HCT116 (cell line): Measurements from ENCODE around the gene MTERF4. TPM values are rescaled to one million over a fixed set of nuclear protein-coding genes. Genes with fewer than 3 reads are reported as not detected.

Source experiments
- ATAC-seq: fragments of 200-7000 bp; cut with Tn5 transposase; 2 replicates; pipeline ENCODE4 v1.9.1; 2020; ENCODE audit warnings: mild to moderate bottlenecking, moderate library complexity
- BruUV-seq: library from RNA; stranded (reverse); fragments of 400-500 nt; replicated peaks from 2 replicates; lab custom pipeline; 2021; lab: Mats Ljungman, UMichigan
- CTCF ChIA-PET: fragments of 300-600 bp; sonication (Branson Sonifier 250); formaldehyde crosslinking; loops from one replicate; lab custom pipeline; 2021; ENCODE audit warnings: antibody characterized with exemption; lab: Charles Lee
- POLR2A ChIA-PET: fragments of 300-600, 350-600 bp; sonication (Branson Sonifier 250); formaldehyde crosslinking; loops from one replicate; lab custom pipeline; 2021; ENCODE audit warnings: antibody characterized with exemption; lab: Charles Lee
- RAD21 ChIA-PET, 2 experiments: fragments of 300-600 bp; sonication (Branson Sonifier 250); formaldehyde crosslinking; loops; one replicate each; lab custom pipeline; 2023; ENCODE audit warnings: low total read pairs in 2 of 2; ENCODE audit not compliant: uncharacterized antibody in 2 of 2, unreplicated experiment in 2 of 2, low non-redundant PET in 1 of 2; lab: Charles Lee
- DNase-seq: peaks from one replicate; pipeline ENCODE4 v3.0.0-alpha.2; 2010; ENCODE audit warnings: low read depth, low spot score
- H2AFZ ChIP-seq: fragments of 200-600 bp; shearing (Covaris generic), sonication (generic); 2 replicates; pipeline ENCODE4 v1.6.1; 2017; ENCODE audit warnings: low read depth, mixed run types, mixed read lengths, antibody characterized with exemption, low read length; ENCODE audit not compliant: poor library complexity, severe bottlenecking
- H3K27ac ChIP-seq: 2 replicates; pipeline ENCODE4 v1.5.1; 2012; ENCODE audit warnings: low read depth, low read length
- H3K27me3 ChIP-seq: fragments of 200-600 bp; sonication (generic); 2 replicates; pipeline ENCODE4 v1.6.1; 2016; ENCODE audit warnings: mixed run types, low read length, mixed read lengths; ENCODE audit not compliant: insufficient read depth
- H3K36me3 ChIP-seq, 2 experiments: fragments of 200-500 bp in 1 of 2; fragments of 200-600 bp in 1 of 2; sonication (Bioruptor generic) in 1 of 2; sonication (generic) in 1 of 2; 2 replicates each; pipeline versions ENCODE4 v1.5.1 to v1.6.1; 2014 to 2016; ENCODE audit warnings: low read length in 2 of 2, inconsistent platforms in 1 of 2, mixed read lengths in 1 of 2, mixed run types in 1 of 2; ENCODE audit not compliant: insufficient read depth in 2 of 2, control insufficient read depth in 1 of 2
- H3K4me1 ChIP-seq, 2 experiments: fragments of 200-600 bp in 1 of 2; sonication (generic) in 1 of 2; 2 replicates each; pipeline versions ENCODE4 v1.5.1 to v1.6.1; 2012 to 2017; ENCODE audit warnings: low read length in 2 of 2, inconsistent platforms in 1 of 2, mild to moderate bottlenecking in 1 of 2, mixed read lengths in 1 of 2, mixed run types in 1 of 2, moderate library complexity in 1 of 2; ENCODE audit not compliant: insufficient read depth in 2 of 2, control insufficient read depth in 1 of 2
- H3K4me2 ChIP-seq: fragments of 200-600 bp; sonication (generic); 2 replicates; pipeline ENCODE4 v1.6.1; 2017; ENCODE audit warnings: mixed run types, low read length, mixed read lengths
- H3K4me3 ChIP-seq, 2 experiments: fragments of 200-600 bp in 1 of 2; sonication (generic) in 1 of 2; replicated peaks in 1 of 2; 2 replicates each; pipeline ENCODE4 v1.5.1; 2011 to 2016; ENCODE audit warnings: low read length in 2 of 2, control low read depth in 1 of 2, low read depth in 1 of 2, mild to moderate bottlenecking in 1 of 2, mixed read lengths in 1 of 2, mixed run types in 1 of 2
- H3K79me2 ChIP-seq: fragments of 200-600 bp; sonication (generic); 2 replicates; pipeline ENCODE4 v1.6.1; 2017; ENCODE audit warnings: mild to moderate bottlenecking, mixed run types, low read length, moderate library complexity, mixed read lengths; ENCODE audit not compliant: insufficient read depth
- H3K9ac ChIP-seq: fragments of 200-600 bp; sonication (generic); 2 replicates; pipeline ENCODE4 v1.6.1; 2016; ENCODE audit warnings: low read length, mixed read lengths
- H3K9me2 ChIP-seq: fragments of 200-600 bp; sonication (generic), shearing (Covaris generic); 2 replicates; pipeline ENCODE4 v1.6.1; 2017; ENCODE audit warnings: mixed run types, mild to moderate bottlenecking, moderate library complexity; ENCODE audit not compliant: insufficient read depth
- H3K9me3 ChIP-seq, 2 experiments: fragments of 200-500 bp in 1 of 2; fragments of 200-600 bp in 1 of 2; sonication (Bioruptor generic) in 1 of 2; sonication (generic) in 1 of 2; 2 replicates each; pipeline ENCODE4 v1.6.1; 2014 to 2017; ENCODE audit warnings: low read length in 2 of 2, mixed read lengths in 2 of 2, inconsistent platforms in 1 of 2, low read depth in 1 of 2, mild to moderate bottlenecking in 1 of 2, mixed run types in 1 of 2, moderate library complexity in 1 of 2; ENCODE audit not compliant: control insufficient read depth in 1 of 2, insufficient read depth in 1 of 2
- H4K20me1 ChIP-seq: fragments of 200-600 bp; sonication (generic), shearing (Covaris generic); 2 replicates; pipeline ENCODE4 v1.6.1; 2017; ENCODE audit warnings: mixed run types, mild to moderate bottlenecking, moderate library complexity; ENCODE audit not compliant: insufficient read depth
- CBX3 ChIP-seq: IDR thresholded peaks from 2 replicates; pipeline ENCODE4 v1.6.1; 2012; ENCODE audit warnings: low read depth
- EGR1 ChIP-seq: IDR thresholded peaks from 2 replicates; pipeline ENCODE4 v1.6.1; 2012; ENCODE audit warnings: low read depth
- ELF1 ChIP-seq: IDR thresholded peaks from 2 replicates; pipeline ENCODE4 v1.6.1; 2012; ENCODE audit warnings: low read depth, borderline replicate concordance
- FOSL1 ChIP-seq: IDR thresholded peaks from 2 replicates; pipeline ENCODE4 v1.6.1; 2012; ENCODE audit warnings: low read depth
- POLR2AphosphoS5 ChIP-seq: IDR thresholded peaks from 2 replicates; pipeline ENCODE4 v1.6.1; 2011; ENCODE audit warnings: mild to moderate bottlenecking, low read depth, low read length, moderate library complexity
- RAD21 ChIP-seq: IDR thresholded peaks from 2 replicates; pipeline ENCODE4 v1.6.1; 2012; ENCODE audit warnings: low read depth, mild to moderate bottlenecking
- SIN3A ChIP-seq: IDR thresholded peaks from 2 replicates; pipeline ENCODE4 v1.6.1; 2012; ENCODE audit warnings: low read depth
- TCF7L2 ChIP-seq: IDR thresholded peaks from 2 replicates; pipeline ENCODE4 v1.7.0; 2011; ENCODE audit warnings: borderline replicate concordance, inconsistent platforms; ENCODE audit not compliant: insufficient read depth, insufficient read length; ENCODE audit errors: extremely low read depth
- ZFX ChIP-seq: fragments of 450-650 bp; IDR thresholded peaks from 2 replicates; pipeline ENCODE4 v1.6.1; 2017
- ZNF274 ChIP-seq: fragments of 200-500 bp; sonication (Bioruptor generic); IDR thresholded peaks from 2 replicates; pipeline ENCODE4 v1.6.1; 2014; ENCODE audit warnings: mild to moderate bottlenecking, low read depth, low read length, inconsistent platforms
- intact Hi-C: fragments of 100-400 bp; cut with micrococcal nuclease; formaldehyde crosslinking; loops from 2 replicates; pipeline ENCODE4 v1.10.0; 2022
- total RNA-seq: library from RNA; stranded (reverse); gene quantifications from one replicate; pipeline ENCODE4 v1.2.1, GENCODE V29; 2021; ENCODE audit not compliant: unreplicated experiment
- TF ChIP-seq, protein P1 (sequence below): IDR thresholded peaks from 2 replicates; pipeline ENCODE4 v1.6.1; 2012

MTERF4 gene
- total RNA-seq, 1 experiment from 2014 or later, result 25.5 TPM

DNA sequence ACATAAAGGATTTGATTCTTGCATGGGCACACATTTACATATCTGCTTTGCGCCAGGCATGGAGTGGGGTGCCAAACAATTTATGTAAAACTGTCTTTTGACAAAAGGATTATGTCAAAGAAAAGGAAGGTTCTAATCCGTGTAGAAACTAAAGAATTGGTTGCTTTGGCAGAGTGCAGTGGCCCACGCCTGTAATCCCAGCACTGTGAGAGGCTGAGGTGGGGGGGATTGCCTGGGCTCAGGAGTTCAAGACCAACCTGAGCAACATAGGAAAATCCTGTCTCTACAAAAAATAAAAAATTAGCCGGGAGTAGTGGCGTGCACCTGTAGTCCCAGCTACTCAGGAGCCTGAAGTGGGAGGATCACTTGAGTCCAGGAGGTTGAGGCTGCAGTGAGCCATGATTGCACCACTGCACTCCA, 1.1 kb upstream of the MTERF4 start:
- no peaks in the 10 kb centered on the region for H3K9me2 ChIP-seq
- intact Hi-C loops, result no loop called here
- CTCF ChIA-PET, result no interaction called here
- peak overlapping the region; percentile 80 for H3K4me2 ChIP-seq
- no peaks in the 10 kb centered on the region for H4K20me1 ChIP-seq
- ATAC-seq (no peak), DNase-seq (no peak)
- RAD21 ChIA-PET, result no interaction called here
- no peak for TF ChIP-seq ZNF274
- TF ChIP-seq SIN3A, result no peak
- no peak for TF ChIP-seq TCF7L2
- TF ChIP-seq, protein P1, sequence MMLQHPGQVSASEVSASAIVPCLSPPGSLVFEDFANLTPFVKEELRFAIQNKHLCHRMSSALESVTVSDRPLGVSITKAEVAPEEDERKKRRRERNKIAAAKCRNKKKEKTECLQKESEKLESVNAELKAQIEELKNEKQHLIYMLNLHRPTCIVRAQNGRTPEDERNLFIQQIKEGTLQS, result no peak
- no peak for TF ChIP-seq EGR1
- TF ChIP-seq ZFX, result no peak
- BruUV-seq, result no TSS peak
- no peaks in the 10 kb centered on the region for H3K27me3 ChIP-seq
- peaks cover 32% of the 10 kb centered on the region for H3K79me2 ChIP-seq
- H3K9ac ChIP-seq, result peak overlapping the region; percentile 84
- peaks cover 10 to 15% of the 10 kb centered on the region in 2 experiments for H3K4me1 ChIP-seq
- H3K4me3 ChIP-seq, result peak overlapping the region; percentile 91 to 94
- peak overlapping the region; percentile 73; the same call in 1 of the 2 replicates for H3K27ac ChIP-seq
- POLR2A ChIA-PET, result no interaction called here
- no peak overlapping the region for H2AFZ ChIP-seq
- no peaks in the 10 kb centered on the region for H3K9me3 ChIP-seq
- H3K36me3 ChIP-seq, result peaks cover 8 to 13% of the 10 kb centered on the region in 2 experiments; a peak in 3 of 4 replicates

DNA sequence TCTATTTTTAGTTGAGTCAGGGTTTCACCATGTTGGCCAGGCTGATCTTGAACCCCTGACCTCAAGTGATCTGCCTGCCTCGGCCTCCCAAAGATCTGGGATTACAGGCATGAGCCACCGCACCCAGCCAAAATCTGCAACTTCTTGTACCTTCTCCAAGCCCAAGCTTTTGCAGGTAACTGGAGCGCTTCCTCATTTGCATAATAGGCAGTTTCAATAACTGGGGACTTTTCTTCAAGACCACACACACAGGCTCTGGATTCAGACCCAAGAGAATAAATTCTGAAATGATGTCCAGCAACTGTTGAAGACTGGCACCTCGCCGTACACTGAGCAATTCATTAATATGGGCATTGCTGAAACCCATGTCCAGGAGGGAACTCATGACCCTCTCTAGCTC, 2.8 kb downstream of the MTERF4 start:
- ChIA-PET CTCF (no interaction called here), RAD21 (no interaction called here), POLR2A (no interaction called here)
- no TSS peak for BruUV-seq
- Histone ChIP-seq H3K4me3 (no peak overlapping the region), H3K4me1 (peaks cover 10 to 15% of the 10 kb centered on the region in 2 experiments), H3K27me3 (no peaks in the 10 kb centered on the region), H3K79me2 (peaks cover 51% of the 10 kb centered on the region), H3K36me3 (peaks cover 25 to 27% of the 10 kb centered on the region in 2 experiments), H3K9me2 (no peaks in the 10 kb centered on the region), H3K9me3 (no peaks in the 10 kb centered on the region), H3K27ac (no peak overlapping the region), H3K4me2 (no peak overlapping the region), H4K20me1 (no peaks in the 10 kb centered on the region), H2AFZ (no peak overlapping the region), H3K9ac (no peak overlapping the region)
- intact Hi-C loops, result no loop called here
- no peak for DNase-seq
- no peak for TF ChIP-seq CBX3
- no peak for TF ChIP-seq ELF1
- no peak for TF ChIP-seq TCF7L2
- TF ChIP-seq FOSL1, result no peak
- TF ChIP-seq, protein P1, result no peak
- TF ChIP-seq RAD21, result no peak
- TF ChIP-seq EGR1, result no peak
- no peak for TF ChIP-seq POLR2AphosphoS5
- no peak for ATAC-seq
